Endothelial cell (in vitro differentiated cells): Measurements from ENCODE around the gene LIMD2. TPM values are rescaled to one million over a fixed set of nuclear protein-coding genes. Genes with fewer than 3 reads are reported as not detected.

Experiments
- DNase-seq: peaks from one replicate; pipeline ENCODE4 v3.0.0; 2021; ENCODE audit warnings: low spot score
- H3K27ac Mint-ChIP-seq: one replicate; pipeline ENCODE4 v1.8.0; 2021; ENCODE audit warnings: mixed read lengths, inconsistent platforms; ENCODE audit not compliant: unreplicated experiment
- H3K27me3 Mint-ChIP-seq: one replicate; pipeline ENCODE4 v1.8.0; 2021; ENCODE audit warnings: mild to moderate bottlenecking, moderate library complexity, mixed read lengths, inconsistent platforms; ENCODE audit not compliant: unreplicated experiment
- H3K36me3 Mint-ChIP-seq: one replicate; pipeline ENCODE4 v1.8.0; 2021; ENCODE audit warnings: mild to moderate bottlenecking, low read depth, mixed read lengths, inconsistent platforms; ENCODE audit not compliant: unreplicated experiment
- H3K4me1 Mint-ChIP-seq: one replicate; pipeline ENCODE4 v1.8.0; 2021; ENCODE audit warnings: mild to moderate bottlenecking, mixed read lengths, inconsistent platforms; ENCODE audit not compliant: unreplicated experiment
- H3K4me3 Mint-ChIP-seq: one replicate; pipeline ENCODE4 v1.8.0; 2021; ENCODE audit warnings: mild to moderate bottlenecking, mixed read lengths, inconsistent platforms; ENCODE audit not compliant: unreplicated experiment
- H3K9me3 Mint-ChIP-seq: one replicate; pipeline ENCODE4 v1.8.0; 2021; ENCODE audit warnings: mixed read lengths, inconsistent platforms; ENCODE audit not compliant: unreplicated experiment
- total RNA-seq: library from RNA; stranded (reverse); fragmentation: NEBNext Ultra II Directional; extraction: Animal tissue kit (Norgen Biotek cat#: 25700); gene quantifications from one replicate; pipeline ENCODE4 v1.2.1, GENCODE V29; 2021; ENCODE audit not compliant: unreplicated experiment
- TF ChIP-seq, protein P1 (sequence below): fragments of 200-600 bp; sonication (generic); IDR thresholded peaks from one replicate; pipeline ENCODE4 v1.5.0; 2021; ENCODE audit warnings: antibody characterized with exemption; ENCODE audit not compliant: unreplicated experiment

LIMD2 gene
- total RNA-seq, 1 donor from 2014 or later, result 132 TPM

DNA sequence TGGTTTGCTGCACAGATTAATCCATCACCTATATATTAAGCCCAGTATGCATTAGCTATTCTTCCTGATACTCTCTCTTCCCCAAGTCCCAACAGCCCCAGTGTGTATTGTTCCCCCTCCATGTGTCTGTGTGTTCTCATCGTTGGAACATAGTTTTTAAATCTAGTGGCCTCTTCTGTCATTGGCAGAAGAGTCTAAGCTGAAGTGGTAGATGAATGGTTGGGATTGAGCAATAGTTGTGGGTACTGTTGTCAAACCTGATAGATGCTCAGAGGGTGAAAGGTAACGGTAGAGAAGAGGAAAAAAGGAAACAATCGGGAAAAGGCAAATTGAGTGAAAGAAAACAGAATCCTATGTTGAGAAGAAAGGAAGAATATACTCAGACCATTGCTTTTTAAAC is 47.8 kb downstream of the LIMD2 start:
- Mint-ChIP-seq H3K27me3 (no peaks in the 10 kb centered on the region), H3K27ac (peak overlapping the region; percentile 1), H3K36me3 (peaks cover 40% of the 10 kb centered on the region), H3K4me3 (no peak overlapping the region), H3K4me1 (peaks cover 1% of the 10 kb centered on the region), H3K9me3 (no peaks in the 10 kb centered on the region)
- DNase-seq, result no peak
- TF ChIP-seq, protein P1, sequence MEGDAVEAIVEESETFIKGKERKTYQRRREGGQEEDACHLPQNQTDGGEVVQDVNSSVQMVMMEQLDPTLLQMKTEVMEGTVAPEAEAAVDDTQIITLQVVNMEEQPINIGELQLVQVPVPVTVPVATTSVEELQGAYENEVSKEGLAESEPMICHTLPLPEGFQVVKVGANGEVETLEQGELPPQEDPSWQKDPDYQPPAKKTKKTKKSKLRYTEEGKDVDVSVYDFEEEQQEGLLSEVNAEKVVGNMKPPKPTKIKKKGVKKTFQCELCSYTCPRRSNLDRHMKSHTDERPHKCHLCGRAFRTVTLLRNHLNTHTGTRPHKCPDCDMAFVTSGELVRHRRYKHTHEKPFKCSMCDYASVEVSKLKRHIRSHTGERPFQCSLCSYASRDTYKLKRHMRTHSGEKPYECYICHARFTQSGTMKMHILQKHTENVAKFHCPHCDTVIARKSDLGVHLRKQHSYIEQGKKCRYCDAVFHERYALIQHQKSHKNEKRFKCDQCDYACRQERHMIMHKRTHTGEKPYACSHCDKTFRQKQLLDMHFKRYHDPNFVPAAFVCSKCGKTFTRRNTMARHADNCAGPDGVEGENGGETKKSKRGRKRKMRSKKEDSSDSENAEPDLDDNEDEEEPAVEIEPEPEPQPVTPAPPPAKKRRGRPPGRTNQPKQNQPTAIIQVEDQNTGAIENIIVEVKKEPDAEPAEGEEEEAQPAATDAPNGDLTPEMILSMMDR, result no peak

DNA sequence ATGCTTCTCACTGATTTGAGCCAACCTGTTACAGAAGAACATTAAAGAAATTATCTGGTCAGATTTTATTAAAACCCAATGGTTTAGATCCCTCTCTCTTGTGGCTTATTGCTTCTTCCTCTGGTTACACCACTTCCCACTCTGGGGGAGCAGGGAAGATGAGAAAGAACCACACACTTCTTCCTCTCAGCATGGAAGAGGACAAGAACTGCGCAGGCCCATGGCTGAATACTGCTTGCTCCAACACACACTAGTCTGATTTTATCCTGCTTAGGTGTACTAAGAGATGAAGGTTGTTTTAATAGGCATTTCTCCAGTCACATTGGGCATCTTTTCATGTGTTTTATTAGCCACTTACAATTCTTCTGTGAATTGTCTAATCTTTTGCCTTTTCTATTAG is 50.1 kb downstream of the LIMD2 start:
- Mint-ChIP-seq H3K4me1 (peaks cover 15% of the 10 kb centered on the region), H3K27ac (peak overlapping the region; percentile 42), H3K27me3 (no peaks in the 10 kb centered on the region), H3K36me3 (peaks cover 52% of the 10 kb centered on the region), H3K4me3 (no peak overlapping the region), H3K9me3 (no peaks in the 10 kb centered on the region)
- TF ChIP-seq, protein P1, result no peak
- no peak for DNase-seq

DNA sequence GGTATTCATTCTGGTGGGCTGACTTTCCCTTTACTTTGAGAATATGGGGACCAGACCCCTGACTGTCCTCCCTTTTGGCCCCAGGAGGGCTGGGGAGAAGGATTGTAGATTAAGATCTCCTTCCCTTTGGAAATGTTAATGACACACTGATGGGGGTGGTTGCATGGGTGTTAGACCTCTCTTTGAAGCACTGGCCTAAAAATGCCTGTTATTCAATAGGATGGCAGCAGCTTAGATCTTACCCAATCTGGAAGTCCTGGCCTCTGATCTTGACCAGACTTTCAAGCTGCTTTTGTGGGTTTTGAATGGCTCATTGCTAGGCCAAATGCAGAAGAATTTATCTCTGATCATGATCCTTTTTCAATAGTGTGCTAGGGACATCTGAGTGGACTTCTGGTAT is 52.0 kb downstream of the LIMD2 start:
- H3K4me1 Mint-ChIP-seq, result peaks cover 15% of the 10 kb centered on the region
- H3K27me3 Mint-ChIP-seq, result no peaks in the 10 kb centered on the region
- H3K36me3 Mint-ChIP-seq, result peaks cover 48% of the 10 kb centered on the region
- no peak overlapping the region for H3K27ac Mint-ChIP-seq
- H3K4me3 Mint-ChIP-seq, result peak overlapping the region; percentile 31
- TF ChIP-seq, protein P1, result no peak
- DNase-seq, result no peak
- H3K9me3 Mint-ChIP-seq, result no peaks in the 10 kb centered on the region

DNA sequence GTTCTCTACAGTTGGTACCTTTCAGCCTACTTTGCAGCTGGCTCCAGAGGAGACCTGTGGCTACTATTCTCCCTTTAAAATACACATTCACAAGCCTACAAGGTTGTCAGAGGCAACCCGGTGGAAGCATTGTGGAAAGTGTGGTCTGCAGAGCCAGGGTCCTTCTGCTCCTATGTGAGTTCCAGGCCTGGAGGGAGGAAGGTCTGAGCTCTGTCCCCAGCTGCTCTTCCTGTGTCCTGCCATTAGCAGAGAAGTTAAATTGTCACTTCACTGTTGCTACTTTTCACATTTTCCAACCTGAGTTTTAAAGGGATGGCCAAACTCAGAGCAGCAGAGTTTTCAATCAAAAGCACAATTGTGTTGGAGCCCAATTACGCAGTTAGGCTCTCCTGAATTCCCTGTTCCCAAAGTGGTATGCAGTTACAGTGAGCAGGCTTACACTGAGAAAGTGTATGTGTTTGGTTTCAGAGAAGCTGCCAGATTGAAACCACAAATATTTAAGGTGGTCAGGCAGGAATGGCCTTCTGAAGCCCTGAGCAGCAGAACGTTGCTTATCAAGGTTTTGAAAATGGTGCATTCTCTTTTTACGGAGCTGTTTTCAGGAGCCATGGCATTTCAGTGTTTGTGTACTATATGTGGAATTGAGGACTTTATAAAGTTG is 52.7 kb downstream of the LIMD2 start:
- Mint-ChIP-seq H3K4me1 (peaks cover 15% of the 10 kb centered on the region), H3K27ac (no peak overlapping the region), H3K36me3 (peaks cover 40% of the 10 kb centered on the region), H3K9me3 (no peaks in the 10 kb centered on the region), H3K4me3 (no peak overlapping the region), H3K27me3 (no peaks in the 10 kb centered on the region)
- TF ChIP-seq, protein P1, result no peak
- no peak for DNase-seq

DNA sequence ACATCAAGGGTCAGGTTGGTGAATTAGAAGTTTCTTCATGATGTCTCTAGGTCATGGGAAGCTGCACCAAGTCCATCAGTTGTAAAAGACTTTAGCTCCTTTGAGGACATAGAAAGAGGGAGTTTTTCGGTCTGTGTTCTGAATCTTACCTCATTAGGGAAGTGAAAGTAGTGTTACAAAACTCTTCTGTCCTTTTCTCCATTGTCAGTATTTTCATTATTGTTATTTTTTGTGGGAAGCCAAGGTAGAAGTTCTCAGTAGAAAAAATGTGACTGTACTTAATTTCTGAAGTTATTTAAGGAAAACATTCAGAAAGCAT is 53.5 kb downstream of the LIMD2 start:
- Mint-ChIP-seq H3K4me3 (peak overlapping the region; percentile 15), H3K9me3 (no peaks in the 10 kb centered on the region), H3K4me1 (peaks cover 15% of the 10 kb centered on the region), H3K27ac (no peak overlapping the region), H3K36me3 (peaks cover 43% of the 10 kb centered on the region), H3K27me3 (no peaks in the 10 kb centered on the region)
- TF ChIP-seq, protein P1, result no peak
- no peak for DNase-seq

Other genes starting within 250 kb of the LIMD2 start
- 44.8 TPM for gene ACE, start 223.1 kb downstream of the LIMD2 start, total RNA-seq
- 18.6 TPM for gene KCNH6, start 176.8 kb downstream of the LIMD2 start, total RNA-seq
- gene DCAF7, start 149.6 kb downstream of the LIMD2 start, total RNA-seq, result 123 TPM
- gene TACO1, start 99.2 kb downstream of the LIMD2 start, total RNA-seq, result 19.4 TPM
- 112 TPM for gene MAP3K3, start 77.7 kb downstream of the LIMD2 start, total RNA-seq
- gene STRADA, start 41.7 kb upstream of the LIMD2 start, total RNA-seq, result 51.8 TPM
- gene CCDC47, start 73.5 kb upstream of the LIMD2 start, total RNA-seq, result 58.0 TPM
- 110 TPM for gene DDX42, start 74.0 kb upstream of the LIMD2 start, total RNA-seq
- 124 TPM for gene PSMC5, start 127.3 kb upstream of the LIMD2 start, total RNA-seq
- 48.6 TPM for gene FTSJ3, start 127.5 kb upstream of the LIMD2 start, total RNA-seq
- gene SMARCD2, start 142.6 kb upstream of the LIMD2 start, total RNA-seq, result 57.3 TPM
- gene CSH2, start 173.6 kb upstream of the LIMD2 start, total RNA-seq, result not detected
- gene GH2, start 181.8 kb upstream of the LIMD2 start, total RNA-seq, result not detected
- gene CSH1, start 196.4 kb upstream of the LIMD2 start, total RNA-seq, result not detected
- not detected for gene CSHL1, start 211.1 kb upstream of the LIMD2 start, total RNA-seq
- gene GH1, start 218.7 kb upstream of the LIMD2 start, total RNA-seq, result not detected
- 3.4 TPM for gene CD79B, start 232.2 kb upstream of the LIMD2 start, total RNA-seq